AG09319 (cell line): ENCODE measurements around the gene P3H1.

Source experiments
- DNase-seq: peaks from one replicate; pipeline ENCODE4 v3.0.0-alpha.2; 2010; ENCODE audit warnings: low read depth; ENCODE audit errors: extremely low read depth
- CTCF ChIP-seq: IDR thresholded peaks from 2 replicates; pipeline ENCODE4 v1.5.1; 2011; ENCODE audit warnings: low read depth, mild to moderate bottlenecking, inconsistent platforms, low read length, moderate library complexity

The P3H1 gene

GRCh38 chr1:42743317-42744147, 23.3 kb downstream of the P3H1 start:
- TF ChIP-seq CTCF = no peak
- DNase-seq = no peak

GRCh38 chr1:42742617-42743316, 24.1 kb downstream of the P3H1 start:
- DNase-seq = no peak
- TF ChIP-seq CTCF = no peak

- no peak for TF ChIP-seq CTCF
- DNase-seq = no peak
These were observed 24.7 kb downstream of the P3H1 start for GRCh38 chr1:42742141-42742540.

- no peak for TF ChIP-seq CTCF
- no peak for DNase-seq
These were observed 25.1 kb downstream of the P3H1 start for GRCh38 chr1:42741706-42742105.

GRCh38 chr1:42740851-42741580, 25.8 kb downstream of the P3H1 start:
- no peak for DNase-seq
- no peak for TF ChIP-seq CTCF

- no peak for DNase-seq
- TF ChIP-seq CTCF = no peak
These were observed 26.8 kb downstream of the P3H1 start, which contains the start of gene CLDN19 for GRCh38 chr1:42739753-42740700. CLDN19 (minus strand) TSS chr1:42740236; CDS start chr1:42740063, 173 bp downstream.
